Measurements from ENCODE around the gene GRPEL1.
A peak's percentile ranks its signal among the peaks of the same experiment; 100 is the strongest.

Gene GRPEL1

GRCh38 chr4:7023901-7024300 is 44.0 kb downstream of the GRPEL1 start:
- Mint-ChIP-seq H3K27me3 (ENCODE audit: low read depth) (no peaks in the 10 kb centered on the region), H3K27ac (no peak overlapping the region), H3K4me3 (no peak overlapping the region), H3K9me3 (no peaks in the 10 kb centered on the region), H3K4me1 (ENCODE audit: low read depth) (peaks cover 3% of the 10 kb centered on the region), H3K36me3 (ENCODE audit: low read depth) (peaks cover 25% of the 10 kb centered on the region)
- no peak for DNase-seq (ENCODE audit: low spot score)

DNA sequence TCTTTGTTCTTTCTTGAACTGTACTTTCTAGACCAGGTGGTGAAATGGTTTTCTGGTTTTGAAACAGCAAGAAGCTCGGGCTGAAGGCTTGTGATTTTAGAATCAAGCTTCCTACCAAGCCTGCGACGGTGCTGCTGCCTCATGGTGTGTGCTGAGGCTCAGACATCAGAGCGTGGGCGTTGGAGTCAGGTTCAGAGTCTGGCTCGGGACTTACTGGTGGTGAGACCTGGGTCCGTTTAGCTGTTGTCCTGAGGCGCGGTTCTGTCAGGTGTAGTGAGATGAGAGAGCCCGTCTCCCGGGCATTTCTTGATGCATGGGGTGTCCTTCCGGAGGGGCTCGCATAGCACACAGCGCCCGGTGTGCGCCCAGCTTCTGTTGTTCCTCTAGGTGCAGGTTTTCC is 44.4 kb downstream of the GRPEL1 start:
- peaks cover 25% of the 10 kb centered on the region for H3K36me3 Mint-ChIP-seq (ENCODE audit: low read depth)
- no peaks in the 10 kb centered on the region for H3K9me3 Mint-ChIP-seq
- H3K4me3 Mint-ChIP-seq, result no peak overlapping the region
- no peak for DNase-seq (ENCODE audit: low spot score)
- H3K27ac Mint-ChIP-seq, result no peak overlapping the region
- no peaks in the 10 kb centered on the region for H3K4me1 Mint-ChIP-seq (ENCODE audit: low read depth)
- no peaks in the 10 kb centered on the region for H3K27me3 Mint-ChIP-seq (ENCODE audit: low read depth)

- no peak for DNase-seq (ENCODE audit: low spot score)
- H3K4me3 Mint-ChIP-seq, result no peak overlapping the region
- no peaks in the 10 kb centered on the region for H3K4me1 Mint-ChIP-seq (ENCODE audit: low read depth)
- H3K27me3 Mint-ChIP-seq (ENCODE audit: low read depth), result no peaks in the 10 kb centered on the region
- no peaks in the 10 kb centered on the region for H3K9me3 Mint-ChIP-seq
- H3K27ac Mint-ChIP-seq, result no peak overlapping the region
- H3K36me3 Mint-ChIP-seq (ENCODE audit: low read depth), result peaks cover 17% of the 10 kb centered on the region
Measured at GRCh38 chr4:7021930-7022664, 45.8 kb downstream of the GRPEL1 start.

GRCh38 chr4:7021355-7021754 is 46.5 kb downstream of the GRPEL1 start:
- Mint-ChIP-seq H3K4me3 (no peak overlapping the region), H3K27me3 (ENCODE audit: low read depth) (no peaks in the 10 kb centered on the region), H3K4me1 (ENCODE audit: low read depth) (no peaks in the 10 kb centered on the region), H3K27ac (no peak overlapping the region), H3K9me3 (no peaks in the 10 kb centered on the region), H3K36me3 (ENCODE audit: low read depth) (peaks cover 13% of the 10 kb centered on the region)
- no peak for DNase-seq (ENCODE audit: low spot score)

- no peak overlapping the region for H3K27ac Mint-ChIP-seq
- no peak for DNase-seq (ENCODE audit: low spot score)
- no peaks in the 10 kb centered on the region for H3K9me3 Mint-ChIP-seq
- no peak overlapping the region for H3K4me3 Mint-ChIP-seq
- no peaks in the 10 kb centered on the region for H3K27me3 Mint-ChIP-seq (ENCODE audit: low read depth)
- H3K4me1 Mint-ChIP-seq (ENCODE audit: low read depth), result no peaks in the 10 kb centered on the region
- H3K36me3 Mint-ChIP-seq (ENCODE audit: low read depth), result peaks cover 10% of the 10 kb centered on the region
Measured at GRCh38 chr4:7020856-7021255, 47.0 kb downstream of the GRPEL1 start.

DNA sequence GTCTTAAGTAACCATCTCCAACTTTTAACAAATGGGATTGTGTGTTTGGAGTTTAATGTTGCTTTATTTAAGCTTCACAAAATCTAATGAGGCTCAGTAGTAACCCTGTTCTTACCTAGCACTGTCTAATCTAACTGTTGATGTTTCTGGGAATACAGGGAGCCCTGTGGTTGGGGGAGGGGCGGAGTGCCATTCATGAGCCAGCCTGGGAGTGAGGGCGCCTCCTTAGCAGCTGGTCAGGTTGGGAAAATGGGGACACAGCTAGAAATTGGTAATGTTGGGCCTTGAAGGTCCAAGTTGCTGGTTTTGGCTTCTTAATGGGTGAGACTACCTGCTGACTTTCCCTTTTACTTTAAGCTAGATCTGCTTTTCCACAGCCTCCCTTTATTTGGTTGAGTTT is 47.6 kb downstream of the GRPEL1 start:
- Mint-ChIP-seq H3K27me3 (ENCODE audit: low read depth) (no peaks in the 10 kb centered on the region), H3K9me3 (no peaks in the 10 kb centered on the region), H3K4me3 (no peak overlapping the region), H3K36me3 (ENCODE audit: low read depth) (peaks cover 11% of the 10 kb centered on the region), H3K27ac (no peak overlapping the region), H3K4me1 (ENCODE audit: low read depth) (no peaks in the 10 kb centered on the region)
- DNase-seq (ENCODE audit: low spot score), result no peak

DNA sequence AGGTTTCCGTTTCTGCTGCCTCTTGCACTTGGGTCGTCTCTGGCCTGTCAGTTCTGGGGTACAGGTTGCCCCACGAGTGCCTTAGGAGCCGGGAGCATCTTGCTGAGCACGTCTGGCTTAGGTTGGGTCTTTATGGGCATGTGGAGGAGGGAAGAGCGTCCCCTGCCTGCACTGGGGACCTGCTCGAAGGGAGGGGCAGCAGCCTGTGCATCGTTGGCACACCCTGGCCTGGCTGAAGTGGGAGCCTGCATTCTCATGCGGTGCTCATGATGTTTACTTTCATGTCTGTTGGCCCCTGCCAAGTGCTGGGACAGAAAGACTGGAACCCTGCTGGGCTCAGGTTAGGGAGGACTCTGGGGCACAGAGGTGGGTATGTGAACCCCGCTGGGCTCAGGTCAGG is 48.5 kb downstream of the GRPEL1 start:
- H3K27me3 Mint-ChIP-seq (ENCODE audit: low read depth), result no peaks in the 10 kb centered on the region
- H3K9me3 Mint-ChIP-seq, result no peaks in the 10 kb centered on the region
- H3K36me3 Mint-ChIP-seq (ENCODE audit: low read depth), result peaks cover 20% of the 10 kb centered on the region
- no peak overlapping the region for H3K4me3 Mint-ChIP-seq
- peaks cover 3% of the 10 kb centered on the region for H3K4me1 Mint-ChIP-seq (ENCODE audit: low read depth)
- no peak for DNase-seq (ENCODE audit: low spot score)
- no peak overlapping the region for H3K27ac Mint-ChIP-seq

DNA sequence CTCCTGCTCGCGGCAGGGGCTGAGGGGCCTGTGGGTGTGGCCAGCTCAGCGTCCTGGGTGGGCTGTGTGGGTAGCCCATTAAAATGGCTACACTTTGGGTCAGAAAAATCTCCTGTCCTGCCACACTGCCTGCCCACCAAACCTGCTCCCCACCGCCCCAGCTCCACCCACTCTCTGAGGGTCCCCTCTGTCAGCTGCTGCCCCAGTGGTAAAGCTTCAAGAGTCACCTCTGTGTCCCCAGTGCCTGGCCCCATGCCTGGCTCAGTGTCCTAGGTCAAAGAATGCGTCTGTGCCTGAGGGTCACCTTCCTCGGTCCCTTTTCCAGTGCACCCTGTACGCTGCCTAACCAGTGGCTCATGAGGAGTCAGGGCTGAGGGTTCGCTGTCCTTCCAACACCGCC is 49.6 kb downstream of the GRPEL1 start:
- H3K27me3 Mint-ChIP-seq (ENCODE audit: low read depth), result no peaks in the 10 kb centered on the region
- H3K4me3 Mint-ChIP-seq, result no peak overlapping the region
- no peak for DNase-seq (ENCODE audit: low spot score)
- H3K9me3 Mint-ChIP-seq, result no peaks in the 10 kb centered on the region
- peaks cover 27% of the 10 kb centered on the region for H3K36me3 Mint-ChIP-seq (ENCODE audit: low read depth)
- H3K4me1 Mint-ChIP-seq (ENCODE audit: low read depth), result peaks cover 5% of the 10 kb centered on the region
- H3K27ac Mint-ChIP-seq, result no peak overlapping the region

GRCh38 chr4:7017446-7018048 is 50.3 kb downstream of the GRPEL1 start:
- no peak overlapping the region for H3K27ac Mint-ChIP-seq
- peaks cover 29% of the 10 kb centered on the region for H3K36me3 Mint-ChIP-seq (ENCODE audit: low read depth)
- H3K4me1 Mint-ChIP-seq (ENCODE audit: low read depth), result peaks cover 5% of the 10 kb centered on the region
- H3K4me3 Mint-ChIP-seq, result no peak overlapping the region
- no peaks in the 10 kb centered on the region for H3K9me3 Mint-ChIP-seq
- no peaks in the 10 kb centered on the region for H3K27me3 Mint-ChIP-seq (ENCODE audit: low read depth)
- no peak for DNase-seq (ENCODE audit: low spot score)

GRCh38 chr4:7016512-7016911 is 51.4 kb downstream of the GRPEL1 start:
- Mint-ChIP-seq H3K27me3 (ENCODE audit: low read depth) (no peaks in the 10 kb centered on the region), H3K4me1 (ENCODE audit: low read depth) (peaks cover 5% of the 10 kb centered on the region), H3K36me3 (ENCODE audit: low read depth) (peaks cover 29% of the 10 kb centered on the region), H3K9me3 (no peaks in the 10 kb centered on the region), H3K27ac (no peak overlapping the region), H3K4me3 (no peak overlapping the region)
- no peak for DNase-seq (ENCODE audit: low spot score)

DNA sequence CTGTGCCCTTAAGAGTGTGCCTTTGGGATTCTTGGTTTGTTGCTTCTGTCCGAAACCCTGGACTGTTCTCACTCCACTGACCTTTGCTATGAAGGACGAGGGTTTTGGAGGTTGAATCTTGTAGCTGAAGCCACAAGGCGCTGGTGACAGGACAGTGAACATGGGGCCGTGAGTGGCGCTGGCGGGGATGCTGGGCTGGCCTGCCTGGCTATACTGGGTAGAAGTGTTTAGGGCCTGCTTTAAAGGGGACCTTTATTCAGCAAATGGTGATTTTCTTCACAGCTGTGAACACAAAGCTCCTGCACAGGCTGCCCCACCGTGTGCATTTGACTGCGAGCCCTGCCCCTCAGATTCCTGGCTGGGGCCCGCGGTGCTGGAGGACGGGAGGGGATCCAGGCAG is 51.8 kb downstream of the GRPEL1 start:
- Mint-ChIP-seq H3K4me1 (ENCODE audit: low read depth) (peaks cover 5% of the 10 kb centered on the region), H3K36me3 (ENCODE audit: low read depth) (peaks cover 28% of the 10 kb centered on the region)

DNA sequence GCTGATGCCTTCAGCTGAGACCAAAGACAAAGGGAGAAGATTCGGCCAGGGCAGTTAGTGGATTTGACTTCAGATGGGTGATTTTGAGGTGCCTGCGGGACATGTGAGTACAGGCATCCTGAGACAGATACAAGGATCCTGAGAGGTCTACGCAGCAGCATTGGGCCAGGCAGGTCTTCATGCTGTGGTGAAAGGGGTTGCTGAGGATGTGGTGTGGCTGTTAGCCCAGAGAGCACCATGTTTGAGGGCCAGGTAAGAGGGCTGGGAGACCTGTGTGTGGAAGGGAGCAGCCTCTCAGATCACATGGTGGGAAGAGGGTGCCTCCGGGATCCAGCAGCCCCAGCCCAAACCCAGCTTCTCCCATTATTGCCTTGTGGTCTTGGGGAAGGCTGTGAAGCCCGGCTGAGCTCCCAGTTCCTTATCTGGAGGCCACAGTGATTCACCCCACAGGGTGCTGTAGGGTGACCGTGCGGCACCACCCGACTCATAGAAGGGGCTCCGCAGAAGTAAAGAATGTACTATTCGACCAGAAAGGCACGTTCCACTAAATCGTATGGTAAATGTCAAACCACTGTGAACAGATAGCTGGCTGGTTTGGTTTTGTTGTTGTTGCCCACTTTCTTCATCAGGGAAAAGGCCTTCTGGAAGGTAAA is 52.4 kb downstream of the GRPEL1 start:
- no peak overlapping the region for H3K4me3 Mint-ChIP-seq
- no peaks in the 10 kb centered on the region for H3K9me3 Mint-ChIP-seq
- peak overlapping the region; percentile 13 for H3K27ac Mint-ChIP-seq
- H3K27me3 Mint-ChIP-seq (ENCODE audit: low read depth), result no peaks in the 10 kb centered on the region
- H3K4me1 Mint-ChIP-seq (ENCODE audit: low read depth), result peaks cover 5% of the 10 kb centered on the region
- no peak for DNase-seq (ENCODE audit: low spot score)
- peaks cover 28% of the 10 kb centered on the region for H3K36me3 Mint-ChIP-seq (ENCODE audit: low read depth)

More for the DNA sequence above, 51.8 kb downstream of the GRPEL1 start:
- Mint-ChIP-seq H3K27ac (no peak overlapping the region), H3K9me3 (no peaks in the 10 kb centered on the region), H3K27me3 (ENCODE audit: low read depth) (no peaks in the 10 kb centered on the region), H3K4me3 (no peak overlapping the region)
- DNase-seq (ENCODE audit: low spot score), result no peak

- Mint-ChIP-seq H3K27me3 (ENCODE audit: low read depth) (no peaks in the 10 kb centered on the region), H3K4me1 (ENCODE audit: low read depth) (peaks cover 5% of the 10 kb centered on the region), H3K36me3 (ENCODE audit: low read depth) (peaks cover 28% of the 10 kb centered on the region), H3K27ac (no peak overlapping the region), H3K4me3 (no peak overlapping the region), H3K9me3 (no peaks in the 10 kb centered on the region)
- DNase-seq (ENCODE audit: low spot score), result no peak
Measured at GRCh38 chr4:7014815-7015214, 53.0 kb downstream of the GRPEL1 start.

GRCh38 chr4:7013175-7013574 is 54.7 kb downstream of the GRPEL1 start:
- H3K4me3 Mint-ChIP-seq, result no peak overlapping the region
- H3K4me1 Mint-ChIP-seq (ENCODE audit: low read depth), result peaks cover 5% of the 10 kb centered on the region
- H3K27me3 Mint-ChIP-seq (ENCODE audit: low read depth), result no peaks in the 10 kb centered on the region
- no peaks in the 10 kb centered on the region for H3K9me3 Mint-ChIP-seq
- H3K27ac Mint-ChIP-seq, result no peak overlapping the region
- no peak for DNase-seq (ENCODE audit: low spot score)
- H3K36me3 Mint-ChIP-seq (ENCODE audit: low read depth), result peaks cover 31% of the 10 kb centered on the region

All from T-helper 2 cell treated with Interferon-gamma antibody and Interleukin-4, amounts not matched to agents 5 μg/mL and 100 μg/mL, for 36 hours (primary cell).